ENCODE results near the gene ARGLU1. TPM values are rescaled to one million over a fixed set of nuclear protein-coding genes. Genes with fewer than 3 reads are reported as not detected.

ARGLU1 gene
- total and polyA plus RNA-seq, 9 of the 15 experiments (the other 6 are each of a cell fraction or from before 2014, with no cell fraction given): 19.3 to 99.9 (median 49.3) TPM

DNA sequence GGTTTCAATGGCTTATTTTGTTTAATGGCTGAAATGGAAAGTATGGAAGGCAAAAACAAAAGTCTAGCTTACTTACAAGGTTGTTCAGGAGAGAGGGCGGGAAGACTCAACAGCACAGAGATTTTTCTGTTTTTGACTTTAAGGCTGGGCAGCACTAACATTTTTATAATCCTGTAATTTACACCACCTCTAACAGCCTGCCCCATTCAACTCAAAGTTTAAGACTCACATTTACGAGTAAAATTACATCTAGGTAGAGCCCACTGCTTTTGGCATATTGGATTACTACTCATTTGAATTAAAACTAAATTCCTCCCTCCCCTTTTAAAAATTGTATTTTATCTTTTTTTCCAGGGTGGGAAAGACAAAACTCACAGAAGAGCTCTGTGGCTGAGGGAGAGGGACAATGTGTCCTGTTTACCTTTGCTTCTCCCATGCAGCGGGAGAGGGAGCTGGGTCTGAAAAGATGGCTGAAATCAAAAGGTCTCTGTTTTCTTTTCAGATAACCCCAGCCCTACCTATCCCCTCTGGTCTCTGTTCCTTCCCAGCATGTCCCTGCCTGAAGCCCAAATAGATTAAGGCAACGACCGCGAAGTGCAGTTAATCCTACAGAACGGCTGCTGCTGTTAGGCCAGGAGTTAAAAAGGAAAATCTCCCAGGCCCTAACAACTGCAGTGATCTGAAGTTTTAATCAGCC is 39.1 kb downstream of the ARGLU1 start:
- in situ Hi-C loops (cut with MboI) (no loop called here), intact Hi-C loops (cut with micrococcal nuclease) (no loop called here)
- Histone ChIP-seq H3K79me2 (ENCODE audit: control insufficient read depth, insufficient read depth, low read length) (no peaks in the 10 kb centered on the region), H3K27me3 (ENCODE audit: control insufficient read depth in 2 of 2, insufficient read depth in 2 of 2, low read length in 2 of 2) (peaks cover 0 to 5% of the 10 kb centered on the region in 2 experiments; a peak in 1 of 5 replicates), H3K9me1 (ENCODE audit: control insufficient read depth, insufficient read depth, low read length) (no peaks in the 10 kb centered on the region), H3K9ac (ENCODE audit: insufficient read depth in 1 of 2, low read depth in 2 of 2, low read length in 2 of 2) (no peak overlapping the region), H3K4me2 (ENCODE audit: insufficient read depth, low read length) (no peak overlapping the region), H3K9me3 (replicated peaks; ENCODE audit: control insufficient read depth, insufficient read depth, low read depth, low read length) (no peaks in the 10 kb centered on the region), H4K20me1 (replicated peaks; ENCODE audit: control insufficient read depth, insufficient read depth, low read length) (no peaks in the 10 kb centered on the region), H2AFZ (ENCODE audit: low read depth, low read length) (no peak overlapping the region), H3K36me3 (ENCODE audit: control insufficient read depth, insufficient read depth, low read length) (no peaks in the 10 kb centered on the region), H3K4me1 (replicated peaks in 1 of 2; ENCODE audit: control insufficient read depth in 2 of 2, insufficient read depth in 2 of 2, low read length in 2 of 2) (no peaks in the 10 kb centered on the region), H3K27ac (ENCODE audit: extremely low read depth, low read depth, low read length) (no peak overlapping the region), H3K4me3 (no peak overlapping the region)
- no peak for FAIRE-seq
- ChIA-PET POLR2A (no interaction called here), CTCF (ENCODE audit: low intra/inter-chr PET ratio) (no interaction called here)
- WGBS (ENCODE audit: insufficient coverage, low coverage, missing lambda C conversion rate): 0% methylated on average over 6 of the region's 7 CpGs
- no TSS peak for BruUV-seq (replicated peaks)
- no peak for DNase-seq (ENCODE audit: extremely low read depth in 1 of 4, low spot score in 3 of 4)
- ATAC-seq: no peak
- TF ChIP-seq ZC3H4 (CRISPR knock-in tag; IDR thresholded peaks at IDR 0.05; ENCODE audit: borderline replicate concordance) (no peak), PCBP1 (IDR thresholded peaks at IDR 0.05; ENCODE audit: low read depth, low read length, poor library complexity, severe bottlenecking) (no peak), SREBF1 (IDR thresholded peaks at IDR 0.05; ENCODE audit: borderline replicate concordance, low read depth, low read length) (no peak), ZNF76 (CRISPR knock-in tag; IDR thresholded peaks at IDR 0.05; ENCODE audit: borderline replicate concordance) (no peak), NCOA2 (IDR thresholded peaks at IDR 0.05; ENCODE audit: partially characterized antibody in 2 of 2) (no peak), SAFB2 (IDR thresholded peaks at IDR 0.05; ENCODE audit: borderline replicate concordance, low read depth, low read length, severe bottlenecking) (no peak), ZNF592 (IDR thresholded peaks at IDR 0.05) (no peak), PRPF4 (IDR thresholded peaks at IDR 0.05; ENCODE audit: insufficient read depth, low read depth, low read length, poor library complexity, severe bottlenecking) (no peak), ZNF79 (CRISPR knock-in tag; IDR thresholded peaks at IDR 0.05; ENCODE audit: low read depth) (no peak), ZNF551 (CRISPR knock-in tag; IDR thresholded peaks at IDR 0.05) (no peak), ZNF57 (CRISPR knock-in tag; IDR thresholded peaks at IDR 0.05) (no peak), KDM2B (CRISPR knock-in tag; IDR thresholded peaks at IDR 0.05) (no peak)
